Renal pelvis (tissue), 12 donors: ENCODE results near the gene MBD3L2B. TPM values are rescaled to one million over a fixed set of nuclear protein-coding genes. Genes with fewer than 3 reads are reported as not detected.
"Not testable (repeated sequence)": the region's sequence is repeated elsewhere in the genome, so short reads cannot be mapped to it uniquely, and the experiment has no call there.

Experiments used
- DNase-seq: peaks from one replicate; pipeline ENCODE4 v3.0.0-alpha.2; 2013
- long read RNA-seq, 16 experiments: transcript quantifications; one replicate each; lab custom pipeline, GENCODE V29; 2026
- polyA plus RNA-seq, 3 donors: library from polyadenylated mRNA; unstranded; fragments of 120-200 nt; gene quantifications; one replicate each; pipeline ENCODE4 v1.2.1, GENCODE V29; 2013; ENCODE audit not compliant: insufficient read length in 3 of 3

Gene MBD3L2B
- polyA plus RNA-seq, result not detected
- long read RNA-seq, donor 1, result 0 reads
- long read RNA-seq, donor 2, result 0 reads
- long read RNA-seq, donor 3, result 0 reads
- long read RNA-seq, donor 4, result 0 reads
- long read RNA-seq, donor 5, result 0 reads
- long read RNA-seq, donor 6, result 0 reads
- long read RNA-seq, donor 7, result 0 reads
- long read RNA-seq, donor 8, result 0 reads
- long read RNA-seq, donor 9, result 0 reads
- long read RNA-seq, donor 10, result 0 reads
- long read RNA-seq, donor 11, result 0 reads
- long read RNA-seq, donor 12, result 0 reads
- long read RNA-seq, donor 13, result 0 reads
- long read RNA-seq, donor 14, result 0 reads
- long read RNA-seq, donor 15, result 0 reads
- long read RNA-seq, donor 16, result 0 reads

- DNase-seq, result not testable (repeated sequence)
These were observed at the start of gene MBD3L2B for GRCh38 chr19:7021331-7021730. Gene MBD3L2B (minus strand): TSS chr19:7021431. CDS start chr19:7021397, 34 bp downstream.

- no peak for DNase-seq
These were observed 48.6 kb upstream of the MBD3L2B start for GRCh38 chr19:7069904-7070226.

- peak; percentile 97 for DNase-seq
These were observed 48.0 kb upstream of the MBD3L2B start, which contains the start of gene ZNF557 for GRCh38 chr19:7069042-7069903. Gene ZNF557 (plus strand): TSS chr19:7069703. CDS start chr19:7075075, 5,372 bp downstream.

GRCh38 chr19:7068599-7068998, 47.4 kb upstream of the MBD3L2B start:
- no peak for DNase-seq

GRCh38 chr19:7067716-7068115, 46.5 kb upstream of the MBD3L2B start:
- no peak for DNase-seq

GRCh38 chr19:7067122-7067521, 45.9 kb upstream of the MBD3L2B start:
- not testable (repeated sequence) for DNase-seq

GRCh38 chr19:7063764-7064418, 42.7 kb upstream of the MBD3L2B start:
- no peak for DNase-seq

GRCh38 chr19:7063339-7063738, 42.1 kb upstream of the MBD3L2B start:
- no peak for DNase-seq

- not testable (repeated sequence) for DNase-seq
These were observed 38.7 kb upstream of the MBD3L2B start for GRCh38 chr19:7059977-7060376.

- not testable (repeated sequence) for DNase-seq
These were observed 37.3 kb upstream of the MBD3L2B start, which contains the start of gene MBD3L3 for GRCh38 chr19:7058576-7058975. Gene MBD3L3 (minus strand): TSS chr19:7058676. CDS start chr19:7058605, 71 bp downstream.

GRCh38 chr19:7056371-7056770, 35.1 kb upstream of the MBD3L2B start:
- DNase-seq, result not testable (repeated sequence)

GRCh38 chr19:7055679-7056078, 34.4 kb upstream of the MBD3L2B start:
- DNase-seq, result not testable (repeated sequence)

GRCh38 chr19:7054635-7055368, 33.6 kb upstream of the MBD3L2B start:
- DNase-seq, result not testable (repeated sequence)

GRCh38 chr19:7052896-7053295, 31.7 kb upstream of the MBD3L2B start:
- DNase-seq, result not testable (repeated sequence)

- not testable (repeated sequence) for DNase-seq
These were observed 30.2 kb upstream of the MBD3L2B start for GRCh38 chr19:7051421-7051820.

GRCh38 chr19:7049021-7049420, 27.8 kb upstream of the MBD3L2B start, which contains the start of gene MBD3L2:
Gene MBD3L2 (plus strand): TSS chr19:7049321. CDS start chr19:7049374, 53 bp downstream.
- DNase-seq, result not testable (repeated sequence)

GRCh38 chr19:7041563-7041962, 20.3 kb upstream of the MBD3L2B start:
- not testable (repeated sequence) for DNase-seq

GRCh38 chr19:7040079-7040478, 18.8 kb upstream of the MBD3L2B start, which contains the start of gene MBD3L4:
Gene MBD3L4 (minus strand): TSS chr19:7040179. CDS start chr19:7040144, 35 bp downstream.
- DNase-seq, result not testable (repeated sequence)

GRCh38 chr19:7030278-7030677, 9.0 kb upstream of the MBD3L2B start, which contains the start of gene MBD3L5:
Gene MBD3L5 (plus strand): TSS chr19:7030578. CDS start chr19:7030612, 34 bp downstream.
- not testable (repeated sequence) for DNase-seq

- not testable (repeated sequence) for DNase-seq
These were observed 7.6 kb upstream of the MBD3L2B start for GRCh38 chr19:7028790-7029189.

- no peak for DNase-seq
These were observed 2.4 kb downstream of the MBD3L2B start for GRCh38 chr19:7018828-7019227.
